NCI-H1436 (cell line): Measurements from ENCODE around the gene KCNK5.

Experiments
- DNase-seq: peaks from one replicate; lab custom pipeline; 2025; lab: John Stamatoyannopoulos, UW

KCNK5 gene

GRCh38 chr6:39197922-39198500 lies 31.3 kb downstream of the KCNK5 start:
- DNase-seq = no peak

GRCh38 chr6:39197521-39197920 lies 31.8 kb downstream of the KCNK5 start:
- no peak for DNase-seq

GRCh38 chr6:39196673-39197091 lies 32.6 kb downstream of the KCNK5 start:
- no peak for DNase-seq

- DNase-seq = no peak
Observed at GRCh38 chr6:39195792-39196385, 33.4 kb downstream of the KCNK5 start.

GRCh38 chr6:39194466-39194865 lies 34.8 kb downstream of the KCNK5 start:
- no peak for DNase-seq

GRCh38 chr6:39193201-39193791 lies 36.0 kb downstream of the KCNK5 start:
- no peak for DNase-seq

GRCh38 chr6:39192736-39193135 lies 36.5 kb downstream of the KCNK5 start:
- no peak for DNase-seq

GRCh38 chr6:39191236-39191930 lies 37.9 kb downstream of the KCNK5 start:
- no peak for DNase-seq

- no peak for DNase-seq
Observed at GRCh38 chr6:39190545-39191235, 38.6 kb downstream of the KCNK5 start.

GRCh38 chr6:39189915-39190544 lies 39.2 kb downstream of the KCNK5 start:
- DNase-seq = no peak

- no peak for DNase-seq
Observed at GRCh38 chr6:39189131-39189530, 40.1 kb downstream of the KCNK5 start.

GRCh38 chr6:39188571-39188970 lies 40.7 kb downstream of the KCNK5 start:
- DNase-seq = no peak

- DNase-seq = no peak
Observed at GRCh38 chr6:39188098-39188450, 41.2 kb downstream of the KCNK5 start.

GRCh38 chr6:39184906-39185580 lies 44.2 kb downstream of the KCNK5 start:
- DNase-seq = no peak

- no peak for DNase-seq
Observed at GRCh38 chr6:39182604-39183003, 46.7 kb downstream of the KCNK5 start.

- no peak for DNase-seq
Observed at GRCh38 chr6:39181826-39182225, 47.4 kb downstream of the KCNK5 start.

- DNase-seq = no peak
Observed at GRCh38 chr6:39181333-39181732, 47.9 kb downstream of the KCNK5 start.

GRCh38 chr6:39178804-39179203 lies 50.5 kb downstream of the KCNK5 start:
- DNase-seq = no peak

GRCh38 chr6:39178235-39178634 lies 51.0 kb downstream of the KCNK5 start:
- DNase-seq = no peak

GRCh38 chr6:39177130-39177529 lies 52.1 kb downstream of the KCNK5 start:
- DNase-seq = no peak

- no peak for DNase-seq
Observed at GRCh38 chr6:39173270-39173669, 56.0 kb downstream of the KCNK5 start.

GRCh38 chr6:39172377-39172757 lies 56.9 kb downstream of the KCNK5 start:
- DNase-seq = no peak
